SK-N-SH (cell line): ENCODE results near the gene SLC9A5. TPM values are rescaled to one million over a fixed set of nuclear protein-coding genes. Genes with fewer than 3 reads are reported as not detected.
A peak's percentile ranks its signal among the peaks of the same experiment; 100 is the strongest.

ENCODE experiments used
- CTCF ChIA-PET: fragments of 300-600, 350-600 bp; formaldehyde crosslinking; extraction: SDS; loops from one replicate; lab custom pipeline; 2021; lab: Yijun Ruan, JAX
- POLR2A ChIA-PET: fragments of 350-600 bp; sonication (Branson Sonifier 250); formaldehyde crosslinking; extraction: SDS; loops from one replicate; lab custom pipeline; 2020; ENCODE audit warnings: antibody characterized with exemption, inconsistent platforms; lab: Yijun Ruan, JAX
- DNase-seq: peaks from one replicate; pipeline ENCODE4 v3.0.0; 2012
- H2AFZ ChIP-seq: fragments of 200-600 bp; sonication (generic); 2 replicates; pipeline ENCODE4 v1.8.1; 2016; ENCODE audit warnings: antibody characterized with exemption, mild to moderate bottlenecking, low read depth
- H3F3A ChIP-seq: fragments of 200-600 bp; sonication (generic); replicated peaks from 2 replicates; pipeline ENCODE3; 2016; ENCODE audit warnings: antibody characterized with exemption, mild to moderate bottlenecking; ENCODE audit not compliant: insufficient read depth
- H3K27ac ChIP-seq, 2 experiments: fragments of 200-500 bp in 1 of 2; fragments of 200-600 bp in 1 of 2; sonication (Bioruptor generic) in 1 of 2; sonication (generic), shearing (Covaris generic) in 1 of 2; 2 replicates each; pipeline versions ENCODE4 v1.5.1 to v1.6.1; 2014 to 2016; ENCODE audit warnings: low read depth in 2 of 2, inconsistent platforms in 1 of 2, low read length in 1 of 2, mild to moderate bottlenecking in 1 of 2, mixed read lengths in 1 of 2
- H3K27me3 ChIP-seq: fragments of 200-600 bp; sonication (generic), shearing (Covaris generic); 2 replicates; pipeline ENCODE4 v1.6.1; 2016; ENCODE audit warnings: mixed run types; ENCODE audit not compliant: insufficient read depth
- H3K36me3 ChIP-seq, 2 experiments: fragments of 200-500 bp in 1 of 2; fragments of 200-600 bp in 1 of 2; sonication (Bioruptor generic) in 1 of 2; sonication (generic) in 1 of 2; replicated peaks in 1 of 2; 2 replicates each; pipeline versions ENCODE3 to v1.5.1; 2014 to 2016; ENCODE audit warnings: low read length in 1 of 2, mild to moderate bottlenecking in 1 of 2; ENCODE audit not compliant: insufficient read depth in 2 of 2, control insufficient read depth in 1 of 2
- H3K4me1 ChIP-seq, 2 experiments: fragments of 200-500 bp in 1 of 2; fragments of 200-600 bp in 1 of 2; sonication (Bioruptor generic) in 1 of 2; sonication (generic), shearing (Covaris generic) in 1 of 2; 2 replicates each; pipeline versions ENCODE4 v1.5.1 to v1.6.1; 2014 to 2016; ENCODE audit warnings: low read depth in 1 of 2, low read length in 1 of 2, mixed run types in 1 of 2; ENCODE audit not compliant: insufficient read depth in 2 of 2, control insufficient read depth in 1 of 2
- H3K4me2 ChIP-seq: fragments of 200-600 bp; sonication (generic), shearing (Covaris generic); 2 replicates; pipeline ENCODE4 v1.6.1; 2017; ENCODE audit warnings: mixed run types
- H3K4me3 ChIP-seq, 2 experiments: fragments of 200-500 bp in 1 of 2; fragments of 200-600 bp in 1 of 2; sonication (Bioruptor generic) in 1 of 2; sonication (generic), shearing (Covaris generic) in 1 of 2; 2 replicates each; pipeline versions ENCODE4 v1.5.1 to v1.8.1; 2014 to 2016; ENCODE audit warnings: low read depth in 2 of 2, inconsistent platforms in 1 of 2, low read length in 1 of 2, mild to moderate bottlenecking in 1 of 2, mixed read lengths in 1 of 2, moderate library complexity in 1 of 2
- H3K79me2 ChIP-seq: fragments of 200-600 bp; sonication (generic); 2 replicates; pipeline ENCODE4 v1.8.1; 2017; ENCODE audit warnings: mild to moderate bottlenecking; ENCODE audit not compliant: insufficient read depth
- H3K9ac ChIP-seq: fragments of 200-600 bp; sonication (generic); 2 replicates; pipeline ENCODE4 v1.6.1; 2017; ENCODE audit warnings: mixed run types
- H3K9me2 ChIP-seq: fragments of 200-600 bp; sonication (generic); 2 replicates; pipeline ENCODE4 v1.6.1; 2017; ENCODE audit warnings: mixed run types
- H3K9me3 ChIP-seq: fragments of 200-600 bp; sonication (generic); 2 replicates; pipeline ENCODE4 v1.6.1; 2017; ENCODE audit warnings: mixed run types, mild to moderate bottlenecking, moderate library complexity
- H4K20me1 ChIP-seq: fragments of 200-600 bp; sonication (generic); 2 replicates; pipeline ENCODE4 v1.6.1; 2017; ENCODE audit warnings: mild to moderate bottlenecking, mixed run types; ENCODE audit not compliant: insufficient read depth
- CHD2 ChIP-seq: fragments of 150-350 bp; IDR thresholded peaks from 2 replicates; pipeline ENCODE4 v1.6.1; 2018; ENCODE audit warnings: low read length; ENCODE audit not compliant: partially characterized antibody
- CTCF ChIP-seq: fragments of 200-600 bp; sonication (generic); IDR thresholded peaks from 2 replicates; pipeline ENCODE4 v1.6.1; 2017; ENCODE audit warnings: antibody characterized with exemption, mild to moderate bottlenecking, moderate library complexity
- EP300 ChIP-seq, 2 experiments: IDR thresholded peaks; 2 replicates each; pipeline versions ENCODE4 v1.4.0 to v1.6.1; 2012; ENCODE audit warnings: borderline replicate concordance in 1 of 2, low read depth in 1 of 2, low read length in 1 of 2
- EZH2phosphoT487 ChIP-seq: fragments of 200-600 bp; sonication (generic); IDR thresholded peaks from 2 replicates; pipeline ENCODE4 v1.6.1; 2017; ENCODE audit warnings: low read depth, mixed run types, mild to moderate bottlenecking, antibody characterized with exemption, moderate library complexity, borderline replicate concordance
- FOXM1 ChIP-seq: IDR thresholded peaks from 2 replicates; pipeline ENCODE4 v1.4.0; 2012; ENCODE audit warnings: low read depth, mild to moderate bottlenecking
- GATA2 ChIP-seq: sonication (generic); formaldehyde crosslinking; IDR thresholded peaks from 2 replicates; pipeline ENCODE4 v1.5.0; 2020; ENCODE audit warnings: mild to moderate bottlenecking, missing genetic modification reagents
- MXI1 ChIP-seq: IDR thresholded peaks from 2 replicates; pipeline ENCODE4 v1.6.1; 2012; ENCODE audit warnings: mild to moderate bottlenecking, low read depth, low read length, improper control_type of control experiment
- NRF1 ChIP-seq: IDR thresholded peaks from 2 replicates; pipeline ENCODE4 v1.6.1; 2012; ENCODE audit warnings: low read depth, mild to moderate bottlenecking, low read length
- RAD21 ChIP-seq: IDR thresholded peaks from 2 replicates; pipeline ENCODE4 v1.6.1; 2012; ENCODE audit warnings: mild to moderate bottlenecking, low read length
- RCOR1 ChIP-seq: fragments of 150-350 bp; IDR thresholded peaks from 2 replicates; pipeline ENCODE4 v1.6.1; 2017; ENCODE audit warnings: antibody characterized with exemption, low read length
- RFX5 ChIP-seq: IDR thresholded peaks from 2 replicates; pipeline ENCODE4 v1.6.1; 2012; ENCODE audit warnings: mild to moderate bottlenecking, improper control_type of control experiment, low read length
- RXRA ChIP-seq: IDR thresholded peaks from 2 replicates; pipeline ENCODE4 v1.4.0; 2012; ENCODE audit warnings: low read depth, mild to moderate bottlenecking, borderline replicate concordance
- SIN3A ChIP-seq: IDR thresholded peaks from 2 replicates; pipeline ENCODE4 v1.6.1; 2012; ENCODE audit warnings: low read depth, mild to moderate bottlenecking, low read length, moderate library complexity, borderline replicate concordance
- SMC3 ChIP-seq: IDR thresholded peaks from 2 replicates; pipeline ENCODE4 v1.6.1; 2012; ENCODE audit warnings: low read depth, low read length, improper control_type of control experiment
- USF1 ChIP-seq: IDR thresholded peaks from 2 replicates; pipeline ENCODE4 v1.4.0; 2012; ENCODE audit warnings: low read depth, borderline replicate concordance
- polyA plus RNA-seq, 3 experiments: library from polyadenylated mRNA; depleted of rRNA; stranded (reverse); fragments of >200 nt; gene quantifications; 2 replicates each; pipeline ENCODE4 v1.2.3, GENCODE V29; 2012
- TF ChIP-seq, protein P1 (sequence below): IDR thresholded peaks from 2 replicates; pipeline ENCODE4 v1.4.0; 2012; ENCODE audit warnings: low read depth, borderline replicate concordance
- TF ChIP-seq, protein P2 (sequence below): IDR thresholded peaks from 2 replicates; pipeline ENCODE4 v1.6.1; 2012; ENCODE audit warnings: mild to moderate bottlenecking, low read depth, low read length, moderate library complexity

The SLC9A5 gene
- polyA plus RNA-seq, 1 of the 3 experiments (the other 2 are of a cell fraction): 4.1 TPM

DNA sequence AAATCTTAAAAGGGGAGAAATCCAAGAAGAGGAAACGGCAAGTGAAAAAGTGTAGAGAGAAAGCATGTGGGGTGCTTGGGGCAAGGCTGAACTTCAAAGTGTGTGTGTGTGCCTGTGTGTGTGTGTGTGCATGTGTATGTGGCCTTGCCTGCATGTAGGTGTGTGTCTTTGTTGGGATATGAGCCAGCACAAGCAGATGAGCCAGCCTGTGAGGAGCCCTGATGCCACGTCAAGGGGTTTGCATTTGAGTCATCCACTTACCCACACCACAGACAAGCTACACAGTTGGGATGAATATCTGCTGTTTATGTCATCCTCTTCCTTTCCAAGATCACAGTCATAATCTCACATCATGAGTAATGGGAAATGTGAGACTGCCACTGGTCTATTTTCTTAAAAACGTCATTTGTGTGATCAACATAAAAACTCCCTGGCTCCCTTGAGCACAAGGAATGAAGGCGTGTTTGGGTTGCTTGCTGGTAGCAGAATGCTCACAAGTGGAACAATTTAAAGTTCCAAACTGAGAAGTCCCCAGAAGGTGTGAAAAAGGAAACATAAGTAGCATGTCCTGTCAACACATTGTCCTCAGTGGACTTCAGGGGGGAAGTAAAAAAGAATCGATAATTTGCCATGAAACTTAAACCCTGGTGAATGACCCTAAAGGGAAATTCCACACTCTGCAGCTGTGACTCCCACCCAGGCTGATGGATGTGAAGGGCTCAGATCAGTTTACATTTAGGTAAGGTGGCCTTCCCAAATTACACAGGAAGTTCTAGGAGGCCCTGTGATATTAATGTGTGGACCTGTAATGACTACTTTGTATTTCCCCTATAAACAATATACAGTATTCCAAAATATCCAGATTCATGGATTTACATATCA, 63.1 kb downstream of the SLC9A5 start (continued):
- TF ChIP-seq EZH2phosphoT487 (no peak), FOXM1 (no peak), MXI1 (no peak), EP300 (IDR thresholded peaks at IDR 0.05; ENCODE audit: borderline replicate concordance in 1 of 2, low read depth in 1 of 2, low read length in 1 of 2) (peak in 1 of 2 experiments; percentile 62; a peak in 1 of 4 replicates), RCOR1 (no peak), CHD2 (no peak), SMC3 (no peak), GATA2 (no peak), RXRA (no peak; the same call in 1 of the 2 replicates)
- TF ChIP-seq, protein P1, sequence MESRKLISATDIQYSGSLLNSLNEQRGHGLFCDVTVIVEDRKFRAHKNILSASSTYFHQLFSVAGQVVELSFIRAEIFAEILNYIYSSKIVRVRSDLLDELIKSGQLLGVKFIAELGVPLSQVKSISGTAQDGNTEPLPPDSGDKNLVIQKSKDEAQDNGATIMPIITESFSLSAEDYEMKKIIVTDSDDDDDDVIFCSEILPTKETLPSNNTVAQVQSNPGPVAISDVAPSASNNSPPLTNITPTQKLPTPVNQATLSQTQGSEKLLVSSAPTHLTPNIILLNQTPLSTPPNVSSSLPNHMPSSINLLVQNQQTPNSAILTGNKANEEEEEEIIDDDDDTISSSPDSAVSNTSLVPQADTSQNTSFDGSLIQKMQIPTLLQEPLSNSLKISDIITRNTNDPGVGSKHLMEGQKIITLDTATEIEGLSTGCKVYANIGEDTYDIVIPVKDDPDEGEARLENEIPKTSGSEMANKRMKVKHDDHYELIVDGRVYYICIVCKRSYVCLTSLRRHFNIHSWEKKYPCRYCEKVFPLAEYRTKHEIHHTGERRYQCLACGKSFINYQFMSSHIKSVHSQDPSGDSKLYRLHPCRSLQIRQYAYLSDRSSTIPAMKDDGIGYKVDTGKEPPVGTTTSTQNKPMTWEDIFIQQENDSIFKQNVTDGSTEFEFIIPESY: 0 out of 2 replicates have a peak, but pooled peaks have one; percentile 46

DNA sequence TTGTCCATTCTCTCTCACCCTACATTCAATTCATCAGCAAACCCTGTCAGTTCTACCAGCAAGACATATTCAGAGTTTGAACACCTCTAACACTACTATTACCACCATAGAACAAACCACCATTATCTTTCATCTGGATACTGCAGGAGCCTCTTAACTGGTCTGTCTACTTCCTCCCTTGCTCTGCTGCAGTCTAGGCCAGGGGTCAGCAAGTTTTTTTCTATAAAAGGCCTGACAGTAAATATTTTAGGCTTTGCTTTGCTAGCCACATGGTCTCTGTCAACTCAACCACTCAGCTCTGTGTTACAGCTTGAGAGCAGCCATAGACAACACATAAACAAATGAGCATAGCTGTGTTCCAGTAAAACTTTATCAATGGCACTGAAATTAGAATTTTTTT, 63.9 kb downstream of the SLC9A5 start:
- Histone ChIP-seq H3K9me2 (no peaks in the 10 kb centered on the region), H3K9me3 (no peaks in the 10 kb centered on the region), H3K79me2 (no peaks in the 10 kb centered on the region), H3K36me3 (no peaks in the 10 kb centered on the region), H2AFZ (0 out of 2 replicates have a peak overlapping the region, but pooled peaks have one; percentile 43), H3K4me1 (peaks cover 0 to 13% of the 10 kb centered on the region in 2 experiments; a peak in 1 of 4 replicates), H3F3A (peaks cover 9% of the 10 kb centered on the region), H3K4me2 (peak overlapping the region; percentile 20; the same call in 1 of the 2 replicates), H4K20me1 (no peaks in the 10 kb centered on the region), H3K27ac (peak overlapping the region in 1 of 2 experiments; percentile 93; a peak in 2 of 4 replicates), H3K9ac (peak overlapping the region; percentile 55), H3K27me3 (no peaks in the 10 kb centered on the region), H3K4me3 (no peak overlapping the region)
- CTCF ChIA-PET: interaction anchor here (1.0 to 2.5 kb wide), 4 partner anchors 14 to 168 kb away, joined by 3 to 7 read pairs (median 4); partner anchors contain the start of genes ATP6V0D1, KCTD19 and LRRC36
- TF ChIP-seq, protein P2, sequence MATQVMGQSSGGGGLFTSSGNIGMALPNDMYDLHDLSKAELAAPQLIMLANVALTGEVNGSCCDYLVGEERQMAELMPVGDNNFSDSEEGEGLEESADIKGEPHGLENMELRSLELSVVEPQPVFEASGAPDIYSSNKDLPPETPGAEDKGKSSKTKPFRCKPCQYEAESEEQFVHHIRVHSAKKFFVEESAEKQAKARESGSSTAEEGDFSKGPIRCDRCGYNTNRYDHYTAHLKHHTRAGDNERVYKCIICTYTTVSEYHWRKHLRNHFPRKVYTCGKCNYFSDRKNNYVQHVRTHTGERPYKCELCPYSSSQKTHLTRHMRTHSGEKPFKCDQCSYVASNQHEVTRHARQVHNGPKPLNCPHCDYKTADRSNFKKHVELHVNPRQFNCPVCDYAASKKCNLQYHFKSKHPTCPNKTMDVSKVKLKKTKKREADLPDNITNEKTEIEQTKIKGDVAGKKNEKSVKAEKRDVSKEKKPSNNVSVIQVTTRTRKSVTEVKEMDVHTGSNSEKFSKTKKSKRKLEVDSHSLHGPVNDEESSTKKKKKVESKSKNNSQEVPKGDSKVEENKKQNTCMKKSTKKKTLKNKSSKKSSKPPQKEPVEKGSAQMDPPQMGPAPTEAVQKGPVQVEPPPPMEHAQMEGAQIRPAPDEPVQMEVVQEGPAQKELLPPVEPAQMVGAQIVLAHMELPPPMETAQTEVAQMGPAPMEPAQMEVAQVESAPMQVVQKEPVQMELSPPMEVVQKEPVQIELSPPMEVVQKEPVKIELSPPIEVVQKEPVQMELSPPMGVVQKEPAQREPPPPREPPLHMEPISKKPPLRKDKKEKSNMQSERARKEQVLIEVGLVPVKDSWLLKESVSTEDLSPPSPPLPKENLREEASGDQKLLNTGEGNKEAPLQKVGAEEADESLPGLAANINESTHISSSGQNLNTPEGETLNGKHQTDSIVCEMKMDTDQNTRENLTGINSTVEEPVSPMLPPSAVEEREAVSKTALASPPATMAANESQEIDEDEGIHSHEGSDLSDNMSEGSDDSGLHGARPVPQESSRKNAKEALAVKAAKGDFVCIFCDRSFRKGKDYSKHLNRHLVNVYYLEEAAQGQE: no peak
- TF ChIP-seq RCOR1: no peak
- TF ChIP-seq USF1: no peak
- no peak for TF ChIP-seq SIN3A
- no peak for TF ChIP-seq RFX5
- TF ChIP-seq CTCF: no peak
- TF ChIP-seq RAD21: no peak
- no peak for TF ChIP-seq SMC3
- TF ChIP-seq NRF1: no peak
- POLR2A ChIA-PET: no interaction called here
- no peak for DNase-seq
